ENCODE measurements around the gene KLHL5.
"Not testable (repeated sequence)": the region's sequence is repeated elsewhere in the genome, so short reads cannot be mapped to it uniquely, and the experiment has no call there.

The KLHL5 gene

GRCh38 chr4:39125600-39125985, 63.6 kb downstream of the KLHL5 start:
- peaks cover 0 to 2% of the 10 kb centered on the region in 2 donors for H3K36me3 ChIP-seq (ENCODE audit: control insufficient read depth in 2 of 2, insufficient read depth in 2 of 2, low read length in 2 of 2)
- no peaks in the 10 kb centered on the region for H3K27me3 ChIP-seq (ENCODE audit: control insufficient read depth in 2 of 2, insufficient read depth in 2 of 2, low read length in 2 of 2)
- no peaks in the 10 kb centered on the region for H3K4me1 ChIP-seq (ENCODE audit: control insufficient read depth in 2 of 2, insufficient read depth in 2 of 2, low read length in 2 of 2)
- no peaks in the 10 kb centered on the region for H3K9me3 ChIP-seq (ENCODE audit: control insufficient read depth in 2 of 2, low read length in 2 of 2)
- no peak overlapping the region for H3K4me3 ChIP-seq (ENCODE audit: low read length in 2 of 2)
- no peak overlapping the region for H3K27ac ChIP-seq (ENCODE audit: low read depth in 2 of 2, low read length in 2 of 2)
- H3K9ac ChIP-seq (ENCODE audit: low read depth in 1 of 2, low read length in 2 of 2), result no peak overlapping the region

GRCh38 chr4:39126256-39127095, 64.4 kb downstream of the KLHL5 start:
- Histone ChIP-seq H3K27ac (ENCODE audit: low read depth in 2 of 2, low read length in 2 of 2) (no peak overlapping the region), H3K36me3 (ENCODE audit: control insufficient read depth in 2 of 2, insufficient read depth in 2 of 2, low read length in 2 of 2) (no peaks in the 10 kb centered on the region), H3K9ac (ENCODE audit: low read depth in 1 of 2, low read length in 2 of 2) (no peak overlapping the region), H3K9me3 (ENCODE audit: control insufficient read depth in 2 of 2, low read length in 2 of 2) (no peaks in the 10 kb centered on the region), H3K4me3 (ENCODE audit: low read length in 2 of 2) (no peak overlapping the region), H3K4me1 (ENCODE audit: control insufficient read depth in 2 of 2, insufficient read depth in 2 of 2, low read length in 2 of 2) (no peaks in the 10 kb centered on the region), H3K27me3 (ENCODE audit: control insufficient read depth in 2 of 2, insufficient read depth in 2 of 2, low read length in 2 of 2) (no peaks in the 10 kb centered on the region)

GRCh38 chr4:39133623-39134022, 71.6 kb downstream of the KLHL5 start:
- H3K9me3 ChIP-seq (ENCODE audit: control insufficient read depth in 2 of 2, low read length in 2 of 2), result no peaks in the 10 kb centered on the region
- H3K36me3 ChIP-seq (ENCODE audit: control insufficient read depth in 2 of 2, insufficient read depth in 2 of 2, low read length in 2 of 2), result no peaks in the 10 kb centered on the region
- no peaks in the 10 kb centered on the region for H3K27me3 ChIP-seq (ENCODE audit: control insufficient read depth in 2 of 2, insufficient read depth in 2 of 2, low read length in 2 of 2)
- H3K9ac ChIP-seq (ENCODE audit: low read depth in 1 of 2, low read length in 2 of 2), result no peak overlapping the region
- H3K4me3 ChIP-seq (ENCODE audit: low read length in 2 of 2), result no peak overlapping the region
- peaks cover 0 to 7% of the 10 kb centered on the region in 2 donors for H3K4me1 ChIP-seq (ENCODE audit: control insufficient read depth in 2 of 2, insufficient read depth in 2 of 2, low read length in 2 of 2)
- no peak overlapping the region for H3K27ac ChIP-seq (ENCODE audit: low read depth in 2 of 2, low read length in 2 of 2)

GRCh38 chr4:39134683-39135306, 72.8 kb downstream of the KLHL5 start:
- no peaks in the 10 kb centered on the region for H3K9me3 ChIP-seq (ENCODE audit: control insufficient read depth in 2 of 2, low read length in 2 of 2)
- H3K27me3 ChIP-seq (ENCODE audit: control insufficient read depth in 2 of 2, insufficient read depth in 2 of 2, low read length in 2 of 2), result no peaks in the 10 kb centered on the region
- H3K4me3 ChIP-seq (ENCODE audit: low read length in 2 of 2), result peak overlapping the region in 1 of 2 donors; percentile 16
- peaks cover 0 to 7% of the 10 kb centered on the region in 2 donors for H3K4me1 ChIP-seq (ENCODE audit: control insufficient read depth in 2 of 2, insufficient read depth in 2 of 2, low read length in 2 of 2)
- H3K9ac ChIP-seq (ENCODE audit: low read depth in 1 of 2, low read length in 2 of 2), result no peak overlapping the region
- no peaks in the 10 kb centered on the region for H3K36me3 ChIP-seq (ENCODE audit: control insufficient read depth in 2 of 2, insufficient read depth in 2 of 2, low read length in 2 of 2)
- no peak overlapping the region for H3K27ac ChIP-seq (ENCODE audit: low read depth in 2 of 2, low read length in 2 of 2)

- H3K27ac ChIP-seq (ENCODE audit: low read depth in 2 of 2, low read length in 2 of 2); H3K27me3 ChIP-seq (ENCODE audit: control insufficient read depth in 2 of 2, insufficient read depth in 2 of 2, low read length in 2 of 2); H3K9me3 ChIP-seq (ENCODE audit: control insufficient read depth in 2 of 2, low read length in 2 of 2); H3K36me3 ChIP-seq (ENCODE audit: control insufficient read depth in 2 of 2, insufficient read depth in 2 of 2, low read length in 2 of 2); H3K4me3 ChIP-seq (ENCODE audit: low read length in 2 of 2); H3K4me1 ChIP-seq (ENCODE audit: control insufficient read depth in 2 of 2, insufficient read depth in 2 of 2, low read length in 2 of 2); H3K9ac ChIP-seq (ENCODE audit: low read depth in 1 of 2, low read length in 2 of 2): not testable (repeated sequence)
Measured at GRCh38 chr4:39138227-39138626, 76.2 kb downstream of the KLHL5 start.

GRCh38 chr4:39146211-39146610, 84.2 kb downstream of the KLHL5 start:
- Histone ChIP-seq H3K4me3 (ENCODE audit: low read length in 2 of 2) (no peak overlapping the region), H3K9ac (ENCODE audit: low read depth in 1 of 2, low read length in 2 of 2) (no peak overlapping the region)

GRCh38 chr4:39154009-39154408, 92.0 kb downstream of the KLHL5 start:
- no peak overlapping the region for H3K27ac ChIP-seq (ENCODE audit: low read depth in 2 of 2, low read length in 2 of 2)
- no peaks in the 10 kb centered on the region for H3K36me3 ChIP-seq (ENCODE audit: control insufficient read depth in 2 of 2, insufficient read depth in 2 of 2, low read length in 2 of 2)
- H3K4me3 ChIP-seq (ENCODE audit: low read length in 2 of 2), result no peak overlapping the region
- no peaks in the 10 kb centered on the region for H3K4me1 ChIP-seq (ENCODE audit: control insufficient read depth in 2 of 2, insufficient read depth in 2 of 2, low read length in 2 of 2)
- H3K9me3 ChIP-seq (ENCODE audit: control insufficient read depth in 2 of 2, low read length in 2 of 2), result no peaks in the 10 kb centered on the region
- no peaks in the 10 kb centered on the region for H3K27me3 ChIP-seq (ENCODE audit: control insufficient read depth in 2 of 2, insufficient read depth in 2 of 2, low read length in 2 of 2)
- H3K9ac ChIP-seq (ENCODE audit: low read depth in 1 of 2, low read length in 2 of 2), result no peak overlapping the region

More at GRCh38 chr4:39146211-39146610, 84.2 kb downstream of the KLHL5 start:
- Histone ChIP-seq H3K9me3 (ENCODE audit: control insufficient read depth in 2 of 2, low read length in 2 of 2) (no peaks in the 10 kb centered on the region), H3K36me3 (ENCODE audit: control insufficient read depth in 2 of 2, insufficient read depth in 2 of 2, low read length in 2 of 2) (no peaks in the 10 kb centered on the region), H3K4me1 (ENCODE audit: control insufficient read depth in 2 of 2, insufficient read depth in 2 of 2, low read length in 2 of 2) (no peaks in the 10 kb centered on the region), H3K27ac (ENCODE audit: low read depth in 2 of 2, low read length in 2 of 2) (no peak overlapping the region), H3K27me3 (ENCODE audit: control insufficient read depth in 2 of 2, insufficient read depth in 2 of 2, low read length in 2 of 2) (no peaks in the 10 kb centered on the region)

GRCh38 chr4:39157520-39157919, 95.5 kb downstream of the KLHL5 start:
- no peak overlapping the region for H3K9ac ChIP-seq (ENCODE audit: low read depth in 1 of 2, low read length in 2 of 2)
- no peaks in the 10 kb centered on the region for H3K27me3 ChIP-seq (ENCODE audit: control insufficient read depth in 2 of 2, insufficient read depth in 2 of 2, low read length in 2 of 2)
- H3K27ac ChIP-seq (ENCODE audit: low read depth in 2 of 2, low read length in 2 of 2), result no peak overlapping the region
- no peaks in the 10 kb centered on the region for H3K36me3 ChIP-seq (ENCODE audit: control insufficient read depth in 2 of 2, insufficient read depth in 2 of 2, low read length in 2 of 2)
- H3K4me1 ChIP-seq (ENCODE audit: control insufficient read depth in 2 of 2, insufficient read depth in 2 of 2, low read length in 2 of 2), result no peaks in the 10 kb centered on the region
- H3K4me3 ChIP-seq (ENCODE audit: low read length in 2 of 2), result no peak overlapping the region
- H3K9me3 ChIP-seq (ENCODE audit: control insufficient read depth in 2 of 2, low read length in 2 of 2), result no peaks in the 10 kb centered on the region

- Histone ChIP-seq H3K9me3 (ENCODE audit: control insufficient read depth in 2 of 2, low read length in 2 of 2) (no peaks in the 10 kb centered on the region), H3K27ac (ENCODE audit: low read depth in 2 of 2, low read length in 2 of 2) (no peak overlapping the region), H3K9ac (ENCODE audit: low read depth in 1 of 2, low read length in 2 of 2) (no peak overlapping the region), H3K27me3 (ENCODE audit: control insufficient read depth in 2 of 2, insufficient read depth in 2 of 2, low read length in 2 of 2) (no peaks in the 10 kb centered on the region), H3K4me3 (ENCODE audit: low read length in 2 of 2) (no peak overlapping the region), H3K36me3 (ENCODE audit: control insufficient read depth in 2 of 2, insufficient read depth in 2 of 2, low read length in 2 of 2) (no peaks in the 10 kb centered on the region), H3K4me1 (ENCODE audit: control insufficient read depth in 2 of 2, insufficient read depth in 2 of 2, low read length in 2 of 2) (no peaks in the 10 kb centered on the region)
Measured at GRCh38 chr4:39166177-39166576, 104.1 kb downstream of the KLHL5 start.

- Histone ChIP-seq H3K9me3 (ENCODE audit: control insufficient read depth in 2 of 2, low read length in 2 of 2) (no peaks in the 10 kb centered on the region), H3K4me3 (ENCODE audit: low read length in 2 of 2) (no peak overlapping the region), H3K27ac (ENCODE audit: low read depth in 2 of 2, low read length in 2 of 2) (no peak overlapping the region), H3K36me3 (ENCODE audit: control insufficient read depth in 2 of 2, insufficient read depth in 2 of 2, low read length in 2 of 2) (no peaks in the 10 kb centered on the region), H3K27me3 (ENCODE audit: control insufficient read depth in 2 of 2, insufficient read depth in 2 of 2, low read length in 2 of 2) (no peaks in the 10 kb centered on the region), H3K9ac (ENCODE audit: low read depth in 1 of 2, low read length in 2 of 2) (no peak overlapping the region), H3K4me1 (ENCODE audit: control insufficient read depth in 2 of 2, insufficient read depth in 2 of 2, low read length in 2 of 2) (no peaks in the 10 kb centered on the region)
Measured at GRCh38 chr4:39166669-39167068, 104.6 kb downstream of the KLHL5 start.
